ENCODE data around the gene DHX36. TPM values are rescaled to one million over a fixed set of nuclear protein-coding genes. Genes with fewer than 3 reads are reported as not detected.

DHX36 gene
- total RNA-seq, 2 experiments from 2014 or later: 73.1 to 74.0 TPM

GRCh38 chr3:154316974-154317767 is 7.1 kb downstream of the DHX36 start:
- Mint-ChIP-seq H3K27ac (peak overlapping the region; percentile 44), H3K27me3 (no peaks in the 10 kb centered on the region), H3K4me3 (peak overlapping the region; percentile 18), H3K9me3 (no peaks in the 10 kb centered on the region), H3K36me3 (ENCODE audit: low read depth) (peaks cover 49% of the 10 kb centered on the region), H3K4me1 (peaks cover 14% of the 10 kb centered on the region)
- ChIA-PET CTCF (no interaction called here), POLR2A (no interaction called here)
- no peak for DNase-seq

GRCh38 chr3:154314152-154314551 is 10.1 kb downstream of the DHX36 start:
- DNase-seq: no peak
- no peaks in the 10 kb centered on the region for H3K27me3 Mint-ChIP-seq
- H3K9me3 Mint-ChIP-seq: no peaks in the 10 kb centered on the region
- no peak overlapping the region for H3K27ac Mint-ChIP-seq
- H3K4me1 Mint-ChIP-seq: peaks cover 3% of the 10 kb centered on the region
- CTCF ChIA-PET: no interaction called here
- peaks cover 52% of the 10 kb centered on the region for H3K36me3 Mint-ChIP-seq (ENCODE audit: low read depth)
- POLR2A ChIA-PET: interaction anchor here (1.3 to 1.4 kb wide), 2 partner anchors 9 to 11 kb away, joined by 4 to 6 read pairs; partner anchors contain the start of gene DHX36
- no peak overlapping the region for H3K4me3 Mint-ChIP-seq

GRCh38 chr3:154310840-154311239 is 13.4 kb downstream of the DHX36 start:
- no peak overlapping the region for H3K4me3 Mint-ChIP-seq
- no peaks in the 10 kb centered on the region for H3K9me3 Mint-ChIP-seq
- peaks cover 14% of the 10 kb centered on the region for H3K4me1 Mint-ChIP-seq
- H3K36me3 Mint-ChIP-seq (ENCODE audit: low read depth): peaks cover 71% of the 10 kb centered on the region
- H3K27me3 Mint-ChIP-seq: no peaks in the 10 kb centered on the region
- H3K27ac Mint-ChIP-seq: no peak overlapping the region
- DNase-seq: no peak
- POLR2A ChIA-PET: interaction anchor here (1.7 kb wide), 1 partner anchor 14 kb away, joined by 6 read pairs; the partner anchor contains the start of gene DHX36
- CTCF ChIA-PET: no interaction called here

- Mint-ChIP-seq H3K9me3 (no peaks in the 10 kb centered on the region), H3K36me3 (ENCODE audit: low read depth) (peaks cover 60% of the 10 kb centered on the region), H3K27me3 (no peaks in the 10 kb centered on the region), H3K4me3 (no peak overlapping the region), H3K27ac (no peak overlapping the region), H3K4me1 (peaks cover 12% of the 10 kb centered on the region)
- CTCF ChIA-PET: no interaction called here
- no peak for DNase-seq
- POLR2A ChIA-PET: no interaction called here
Observed at GRCh38 chr3:154307363-154307762, 16.9 kb downstream of the DHX36 start.

- Mint-ChIP-seq H3K27ac (no peak overlapping the region), H3K9me3 (no peaks in the 10 kb centered on the region), H3K4me1 (peaks cover 11% of the 10 kb centered on the region), H3K36me3 (ENCODE audit: low read depth) (peaks cover 72% of the 10 kb centered on the region), H3K4me3 (no peak overlapping the region), H3K27me3 (no peaks in the 10 kb centered on the region)
- CTCF ChIA-PET: no interaction called here
- POLR2A ChIA-PET: no interaction called here
- no peak for DNase-seq
Observed at GRCh38 chr3:154304936-154305335, 19.4 kb downstream of the DHX36 start.

- Mint-ChIP-seq H3K36me3 (ENCODE audit: low read depth) (peaks cover 70% of the 10 kb centered on the region), H3K27ac (no peak overlapping the region), H3K4me3 (no peak overlapping the region), H3K9me3 (no peaks in the 10 kb centered on the region), H3K27me3 (no peaks in the 10 kb centered on the region), H3K4me1 (peaks cover 11% of the 10 kb centered on the region)
- DNase-seq: no peak
- CTCF ChIA-PET: no interaction called here
- POLR2A ChIA-PET: no interaction called here
Observed at GRCh38 chr3:154304116-154304786, 20.0 kb downstream of the DHX36 start.

- ChIA-PET POLR2A (no interaction called here), CTCF (no interaction called here)
- Mint-ChIP-seq H3K9me3 (no peaks in the 10 kb centered on the region), H3K4me3 (no peak overlapping the region), H3K27me3 (no peaks in the 10 kb centered on the region), H3K27ac (no peak overlapping the region), H3K36me3 (ENCODE audit: low read depth) (peaks cover 58% of the 10 kb centered on the region), H3K4me1 (no peaks in the 10 kb centered on the region)
- DNase-seq: no peak
Observed at GRCh38 chr3:154301561-154301960, 22.7 kb downstream of the DHX36 start.

- Mint-ChIP-seq H3K9me3 (no peaks in the 10 kb centered on the region), H3K4me3 (no peak overlapping the region), H3K36me3 (ENCODE audit: low read depth) (peaks cover 55% of the 10 kb centered on the region), H3K4me1 (no peaks in the 10 kb centered on the region), H3K27ac (no peak overlapping the region), H3K27me3 (no peaks in the 10 kb centered on the region)
- POLR2A ChIA-PET: no interaction called here
- DNase-seq: no peak
- CTCF ChIA-PET: no interaction called here
Observed at GRCh38 chr3:154294016-154294415, 30.3 kb downstream of the DHX36 start.

- peaks cover 65% of the 10 kb centered on the region for H3K36me3 Mint-ChIP-seq (ENCODE audit: low read depth)
- POLR2A ChIA-PET: no interaction called here
- CTCF ChIA-PET: no interaction called here
Observed at GRCh38 chr3:154290187-154290586, 34.1 kb downstream of the DHX36 start.

GRCh38 chr3:154285221-154285620 is 39.1 kb downstream of the DHX36 start:
- DNase-seq: no peak
- POLR2A ChIA-PET: no interaction called here
- no peak overlapping the region for H3K27ac Mint-ChIP-seq
- peaks cover 65% of the 10 kb centered on the region for H3K36me3 Mint-ChIP-seq (ENCODE audit: low read depth)
- no peak overlapping the region for H3K4me3 Mint-ChIP-seq
- no peaks in the 10 kb centered on the region for H3K27me3 Mint-ChIP-seq
- H3K9me3 Mint-ChIP-seq: no peaks in the 10 kb centered on the region
- H3K4me1 Mint-ChIP-seq: peaks cover 2% of the 10 kb centered on the region
- CTCF ChIA-PET: no interaction called here

More at GRCh38 chr3:154290187-154290586, 34.1 kb downstream of the DHX36 start:
- peaks cover 2% of the 10 kb centered on the region for H3K4me1 Mint-ChIP-seq
- no peak overlapping the region for H3K27ac Mint-ChIP-seq
- no peaks in the 10 kb centered on the region for H3K27me3 Mint-ChIP-seq
- H3K4me3 Mint-ChIP-seq: no peak overlapping the region
- H3K9me3 Mint-ChIP-seq: no peaks in the 10 kb centered on the region
- no peak for DNase-seq

- POLR2A ChIA-PET: interaction anchor here (0.9 kb wide), 1 partner anchor 10 kb away, joined by 3 read pairs; no protein-coding TSS in a partner anchor
- H3K4me3 Mint-ChIP-seq: no peak overlapping the region
Observed at GRCh38 chr3:154280161-154280560, 44.1 kb downstream of the DHX36 start.

GRCh38 chr3:154275965-154276364 is 48.3 kb downstream of the DHX36 start:
- ChIA-PET POLR2A (no interaction called here), CTCF (no interaction called here)
- Mint-ChIP-seq H3K27me3 (no peaks in the 10 kb centered on the region), H3K4me3 (no peak overlapping the region), H3K9me3 (no peaks in the 10 kb centered on the region), H3K27ac (no peak overlapping the region), H3K36me3 (ENCODE audit: low read depth) (peaks cover 65% of the 10 kb centered on the region), H3K4me1 (peaks cover 1% of the 10 kb centered on the region)
- no peak for DNase-seq

More at GRCh38 chr3:154280161-154280560, 44.1 kb downstream of the DHX36 start:
- Mint-ChIP-seq H3K27ac (no peak overlapping the region), H3K4me1 (peaks cover 1% of the 10 kb centered on the region), H3K36me3 (ENCODE audit: low read depth) (peaks cover 68% of the 10 kb centered on the region), H3K9me3 (no peaks in the 10 kb centered on the region), H3K27me3 (no peaks in the 10 kb centered on the region)
- no peak for DNase-seq
- CTCF ChIA-PET: no interaction called here

- H3K36me3 Mint-ChIP-seq (ENCODE audit: low read depth): peaks cover 62% of the 10 kb centered on the region
- no peak for DNase-seq
- no peak overlapping the region for H3K4me3 Mint-ChIP-seq
- H3K27ac Mint-ChIP-seq: no peak overlapping the region
- H3K9me3 Mint-ChIP-seq: no peaks in the 10 kb centered on the region
- H3K27me3 Mint-ChIP-seq: no peaks in the 10 kb centered on the region
- ChIA-PET POLR2A (no interaction called here), CTCF (no interaction called here)
- H3K4me1 Mint-ChIP-seq: peaks cover 1% of the 10 kb centered on the region
Observed at GRCh38 chr3:154275292-154275691, 49.0 kb downstream of the DHX36 start.

- Mint-ChIP-seq H3K27ac (no peak overlapping the region), H3K9me3 (no peaks in the 10 kb centered on the region), H3K36me3 (ENCODE audit: low read depth) (peaks cover 64% of the 10 kb centered on the region)
Observed at GRCh38 chr3:154274348-154274747, 49.9 kb downstream of the DHX36 start.

More at GRCh38 chr3:154274348-154274747, 49.9 kb downstream of the DHX36 start:
- POLR2A ChIA-PET: no interaction called here
- no peak overlapping the region for H3K4me3 Mint-ChIP-seq
- H3K27me3 Mint-ChIP-seq: no peaks in the 10 kb centered on the region
- CTCF ChIA-PET: no interaction called here
- H3K4me1 Mint-ChIP-seq: peaks cover 1% of the 10 kb centered on the region
- no peak for DNase-seq

All from activated CD4-positive, alpha-beta memory T cell treated with anti-CD3 and anti-CD28 coated beads, Interleukin-2, amount 10 ng/mL, durations not matched to agents 7 days and 5 days (primary cell).